Measurements from ENCODE around the gene PSMB10. TPM values are rescaled to one million over a fixed set of nuclear protein-coding genes. Genes with fewer than 3 reads are reported as not detected.

PSMB10 gene
- total RNA-seq, 5 donors from 2014 or later (not counting 1 experiment from before 2014, with no cell fraction given): 118 to 214 (median 165) TPM

DNA sequence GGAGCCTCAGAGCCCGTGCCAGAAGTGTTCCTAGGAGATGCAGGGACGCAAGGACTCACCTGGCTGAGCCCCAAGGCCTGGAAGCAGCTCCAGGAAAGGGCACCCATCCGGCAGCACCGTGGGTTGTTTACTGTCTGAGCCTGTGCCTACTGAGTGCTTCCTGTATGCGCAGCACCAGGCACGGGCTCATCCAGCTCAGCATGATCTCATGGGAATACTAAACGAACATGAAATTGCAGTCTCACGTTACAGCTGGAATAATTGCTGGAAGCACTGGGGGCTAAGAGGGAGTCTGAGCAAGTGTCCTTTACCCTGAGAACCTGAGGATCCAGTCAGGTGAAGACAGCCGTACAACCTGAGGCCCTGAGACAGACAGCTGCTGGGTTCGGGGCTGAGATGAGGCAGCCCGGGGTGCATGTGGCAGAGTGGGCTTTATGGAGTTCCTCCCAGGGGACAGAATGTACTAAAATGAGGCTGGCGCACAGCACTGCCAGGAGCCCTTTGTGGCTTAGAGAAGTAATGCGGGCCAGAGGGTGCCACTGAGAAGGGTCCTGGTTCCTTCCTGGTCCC, 10.4 kb downstream of the PSMB10 start:
- 80% methylated on average over 13 of the region's 13 CpGs for WGBS (ENCODE audit: insufficient coverage)
- no peak for ATAC-seq (replicated peaks in 1 of 4)
- H3K4me3 ChIP-seq (ENCODE audit: control insufficient read depth in 1 of 2, extremely low read depth in 1 of 2, low read length in 1 of 2): no peak overlapping the region
- H3K4me1 Mint-ChIP-seq: peaks cover 7 to 20% (median 8%) of the 10 kb centered on the region in 3 donors
- H3K4me1 ChIP-seq (ENCODE audit: control insufficient read depth in 1 of 2, extremely low read depth in 1 of 2, insufficient read depth in 2 of 2, low read length in 2 of 2): peaks cover 0 to 9% of the 10 kb centered on the region in 2 experiments
- peaks cover 20 to 65% of the 10 kb centered on the region in 2 donors for H3K36me3 ChIP-seq (ENCODE audit: control insufficient read depth in 2 of 2, extremely low read depth in 1 of 2, insufficient read depth in 1 of 2, low read length in 1 of 2)
- peak overlapping the region; percentile 55 to 61 for H3K27ac Mint-ChIP-seq
- no peak overlapping the region for H3K4me3 Mint-ChIP-seq
- H3K9me3 ChIP-seq: no peaks in the 10 kb centered on the region
- ChIA-PET POLR2A (interaction anchor here in 1 of 2 donors (1.2 kb wide), 1 partner anchor 129 kb away, joined by 3 read pairs; no protein-coding TSS in a partner anchor), CTCF (interaction anchor here in 1 of 2 donors (0.7 kb wide), 1 partner anchor 12 kb away, joined by 6 read pairs; no protein-coding TSS in a partner anchor)
- no peak for DNase-seq
- no peak overlapping the region for H3K27ac ChIP-seq (ENCODE audit: low read length)
- H3K27me3 Mint-ChIP-seq: no peaks in the 10 kb centered on the region
- no peaks in the 10 kb centered on the region for H3K9me3 Mint-ChIP-seq
- H3K36me3 Mint-ChIP-seq: no peaks in the 10 kb centered on the region
- H3K27me3 ChIP-seq (replicated peaks in 1 of 2; ENCODE audit: control insufficient read depth in 2 of 2, extremely low read depth in 1 of 2, insufficient read depth in 2 of 2, low read length in 1 of 2): no peaks in the 10 kb centered on the region

DNA sequence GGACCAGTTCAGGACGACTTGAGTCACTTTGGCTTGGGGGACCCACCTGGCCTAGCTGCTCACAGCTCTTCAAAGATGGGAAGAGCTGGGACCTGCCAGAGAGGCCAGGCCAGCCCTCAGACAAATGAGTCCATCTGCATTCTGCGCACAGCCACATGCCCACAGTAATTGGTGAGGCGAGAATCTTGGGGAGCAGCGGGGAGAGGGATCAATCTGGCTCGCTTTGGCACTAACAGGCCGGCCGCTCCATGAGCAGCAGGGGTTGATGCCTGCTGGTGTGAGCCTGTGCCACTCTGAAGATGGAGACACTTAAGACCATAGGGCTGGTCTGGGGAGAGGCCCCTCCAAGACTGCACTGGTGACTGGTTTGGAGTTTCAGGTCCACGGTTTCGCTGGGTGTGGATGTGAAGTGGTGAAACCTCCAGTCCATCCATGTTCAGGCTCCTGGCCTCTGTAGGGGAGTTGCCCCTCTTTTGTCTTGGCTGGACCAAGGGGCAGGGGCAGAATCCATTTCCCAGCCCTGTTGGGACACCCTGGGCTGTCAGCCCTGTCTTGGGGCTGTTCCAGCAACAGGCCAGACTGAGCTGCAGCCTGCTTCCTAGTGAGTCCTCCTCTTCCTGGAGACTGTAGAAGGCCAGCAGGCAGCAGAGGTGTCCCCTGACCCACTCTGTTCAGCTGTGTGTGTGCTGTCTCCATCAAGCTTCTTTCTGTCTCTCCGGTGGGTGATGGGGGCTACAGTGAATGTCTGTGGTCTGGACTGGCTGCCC, 12.3 kb downstream of the PSMB10 start:
- Histone ChIP-seq H3K4me3 (ENCODE audit: control insufficient read depth in 1 of 2, extremely low read depth in 1 of 2, low read length in 1 of 2) (no peak overlapping the region), H3K27ac (ENCODE audit: low read length) (no peak overlapping the region), H3K4me1 (ENCODE audit: control insufficient read depth in 1 of 2, extremely low read depth in 1 of 2, insufficient read depth in 2 of 2, low read length in 2 of 2) (peaks cover 0 to 9% of the 10 kb centered on the region in 2 experiments), H3K36me3 (ENCODE audit: control insufficient read depth in 2 of 2, extremely low read depth in 1 of 2, insufficient read depth in 1 of 2, low read length in 1 of 2) (peaks cover 20 to 49% of the 10 kb centered on the region in 2 donors), H3K27me3 (replicated peaks in 1 of 2; ENCODE audit: control insufficient read depth in 2 of 2, extremely low read depth in 1 of 2, insufficient read depth in 2 of 2, low read length in 1 of 2) (no peaks in the 10 kb centered on the region), H3K9me3 (no peaks in the 10 kb centered on the region)
- H3K4me3 Mint-ChIP-seq: no peak overlapping the region
- H3K9me3 Mint-ChIP-seq: no peaks in the 10 kb centered on the region
- ChIA-PET CTCF (interaction anchor here (0.5 to 0.7 kb wide), 5 partner anchors 30 to 339 kb away, joined by 3 to 7 read pairs (median 3); no protein-coding TSS in a partner anchor), POLR2A (no interaction called here)
- peak overlapping the region in 1 of 2 donors; percentile 49 for H3K27ac Mint-ChIP-seq
- H3K36me3 Mint-ChIP-seq: peaks cover under 1% of the 10 kb centered on the region
- DNase-seq (no peak), ATAC-seq (replicated peaks in 1 of 4) (no peak)
- H3K27me3 Mint-ChIP-seq: no peaks in the 10 kb centered on the region
- peaks cover 7 to 20% (median 8%) of the 10 kb centered on the region in 3 donors for H3K4me1 Mint-ChIP-seq
- 95% methylated on average over 7 of the region's 10 CpGs for WGBS (ENCODE audit: insufficient coverage)

DNA sequence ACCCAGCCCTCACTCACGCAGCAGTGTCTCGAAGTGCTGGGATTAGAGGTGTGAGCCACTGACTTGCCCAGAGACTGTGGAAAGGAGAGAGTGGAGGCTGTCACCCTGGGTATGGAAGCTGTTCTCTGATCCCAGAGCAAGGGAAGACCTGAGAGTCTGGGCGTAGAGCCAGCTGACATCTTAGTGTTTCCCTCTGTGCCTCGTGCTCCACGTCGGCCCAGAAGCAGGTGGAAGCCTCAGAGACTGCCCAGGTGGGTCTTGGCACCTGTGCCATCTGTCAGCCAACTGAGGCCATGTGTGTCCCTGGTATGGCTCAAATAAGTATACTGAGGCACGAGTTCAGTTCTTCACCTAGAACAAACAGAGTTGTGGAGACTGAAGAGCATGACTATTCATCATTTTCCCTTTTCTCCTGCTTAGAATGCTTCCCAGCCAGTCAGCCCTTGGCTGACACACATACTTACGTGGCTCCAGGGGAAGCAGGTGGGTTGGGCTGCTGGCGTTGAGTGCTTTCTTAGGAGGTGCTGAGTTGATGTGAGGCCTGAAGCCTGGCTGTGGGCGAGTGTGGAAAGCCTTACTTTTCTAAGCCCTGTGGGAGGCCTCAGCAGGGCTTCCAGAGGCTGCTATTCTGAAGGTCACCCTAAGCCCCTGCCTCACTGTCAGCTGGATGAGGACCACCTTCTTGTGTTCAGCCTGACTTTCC, 13.1 kb downstream of the PSMB10 start:
- peaks cover 7 to 22% (median 8%) of the 10 kb centered on the region in 3 donors for H3K4me1 Mint-ChIP-seq
- H3K4me1 ChIP-seq (ENCODE audit: control insufficient read depth in 1 of 2, extremely low read depth in 1 of 2, insufficient read depth in 2 of 2, low read length in 2 of 2): peaks cover 0 to 7% of the 10 kb centered on the region in 2 experiments
- H3K27me3 Mint-ChIP-seq: no peaks in the 10 kb centered on the region
- no peaks in the 10 kb centered on the region for H3K9me3 Mint-ChIP-seq
- peak overlapping the region; percentile 15 to 34 for H3K27ac Mint-ChIP-seq
- no peaks in the 10 kb centered on the region for H3K9me3 ChIP-seq
- ATAC-seq (replicated peaks in 1 of 4) (no peak), DNase-seq (no peak)
- no peaks in the 10 kb centered on the region for H3K27me3 ChIP-seq (replicated peaks in 1 of 2; ENCODE audit: control insufficient read depth in 2 of 2, extremely low read depth in 1 of 2, insufficient read depth in 2 of 2, low read length in 1 of 2)
- no peak overlapping the region for H3K4me3 ChIP-seq (ENCODE audit: control insufficient read depth in 1 of 2, extremely low read depth in 1 of 2, low read length in 1 of 2)
- H3K36me3 ChIP-seq (ENCODE audit: control insufficient read depth in 2 of 2, extremely low read depth in 1 of 2, insufficient read depth in 1 of 2, low read length in 1 of 2): peaks cover 15 to 49% of the 10 kb centered on the region in 2 donors
- H3K36me3 Mint-ChIP-seq: peaks cover 4% of the 10 kb centered on the region
- POLR2A ChIA-PET: no interaction called here
- no peak overlapping the region for H3K27ac ChIP-seq (ENCODE audit: low read length)
- WGBS (ENCODE audit: insufficient coverage): 94% methylated on average over 5 of the region's 10 CpGs
- H3K4me3 Mint-ChIP-seq: no peak overlapping the region
- CTCF ChIA-PET: no interaction called here

DNA sequence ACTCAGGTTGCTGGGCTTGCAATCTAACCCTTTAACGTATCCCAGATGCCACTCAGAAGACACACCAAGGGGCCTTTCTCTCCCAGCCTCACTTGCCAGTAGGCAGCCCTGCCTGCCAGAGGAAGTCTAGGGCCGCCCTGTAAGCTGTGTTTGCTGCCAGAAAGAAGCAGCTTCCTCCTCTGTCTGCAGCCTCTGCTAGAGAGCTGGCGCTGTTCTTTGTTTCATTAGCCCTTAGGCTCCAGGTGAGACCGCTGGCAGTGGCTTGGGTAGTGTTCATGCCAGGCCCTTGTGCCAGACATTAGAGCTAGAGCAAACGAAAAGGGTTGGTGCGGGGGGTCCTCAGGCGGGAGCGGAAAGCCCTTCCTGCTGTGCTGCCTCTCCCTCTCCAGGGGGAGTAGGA, 13.9 kb downstream of the PSMB10 start:
- WGBS (ENCODE audit: insufficient coverage): 88% methylated on average over 4 of the region's 8 CpGs
- peaks cover 13 to 43% of the 10 kb centered on the region in 2 donors for H3K36me3 ChIP-seq (ENCODE audit: control insufficient read depth in 2 of 2, extremely low read depth in 1 of 2, insufficient read depth in 1 of 2, low read length in 1 of 2)
- ATAC-seq (replicated peaks in 1 of 4) (no peak), DNase-seq (no peak)
- peaks cover 3 to 24% (median 15%) of the 10 kb centered on the region in 3 donors for H3K4me1 Mint-ChIP-seq
- H3K27me3 Mint-ChIP-seq: no peaks in the 10 kb centered on the region
- POLR2A ChIA-PET: no interaction called here
- H3K4me1 ChIP-seq (ENCODE audit: control insufficient read depth in 1 of 2, extremely low read depth in 1 of 2, insufficient read depth in 2 of 2, low read length in 2 of 2): peaks cover 0 to 1% of the 10 kb centered on the region in 2 experiments
- H3K27ac Mint-ChIP-seq: peak overlapping the region; percentile 6 to 27
- CTCF ChIA-PET: no interaction called here
- H3K27me3 ChIP-seq (replicated peaks in 1 of 2; ENCODE audit: control insufficient read depth in 2 of 2, extremely low read depth in 1 of 2, insufficient read depth in 2 of 2, low read length in 1 of 2): no peaks in the 10 kb centered on the region
- H3K27ac ChIP-seq (ENCODE audit: low read length): no peak overlapping the region
- H3K36me3 Mint-ChIP-seq: peaks cover 4% of the 10 kb centered on the region
- H3K9me3 Mint-ChIP-seq: no peaks in the 10 kb centered on the region
- no peaks in the 10 kb centered on the region for H3K9me3 ChIP-seq
- H3K4me3 Mint-ChIP-seq: no peak overlapping the region
- H3K4me3 ChIP-seq (ENCODE audit: control insufficient read depth in 1 of 2, extremely low read depth in 1 of 2, low read length in 1 of 2): no peak overlapping the region

DNA sequence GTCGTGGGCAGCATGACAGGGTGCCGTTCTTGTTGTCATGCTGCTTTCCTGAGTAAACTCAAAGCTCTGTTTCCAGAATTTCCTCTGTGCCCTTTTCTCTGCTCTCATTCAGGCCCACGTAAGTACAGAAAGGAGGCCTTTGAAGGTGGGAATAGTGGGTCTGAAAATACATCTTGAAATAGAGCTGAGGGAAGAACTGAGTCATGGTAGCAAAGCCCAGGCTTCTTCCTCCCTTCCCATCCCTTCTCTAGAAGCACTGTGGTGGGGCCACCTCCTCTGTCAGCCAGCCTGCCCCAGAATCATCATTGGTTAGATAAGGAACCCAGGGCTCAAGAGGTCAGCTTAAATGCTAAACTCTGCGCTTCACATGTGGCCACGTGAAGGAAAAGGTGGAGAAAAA, 14.4 kb downstream of the PSMB10 start:
- ChIA-PET CTCF (no interaction called here), POLR2A (no interaction called here)
- peaks cover 8 to 38% of the 10 kb centered on the region in 2 donors for H3K36me3 ChIP-seq (ENCODE audit: control insufficient read depth in 2 of 2, extremely low read depth in 1 of 2, insufficient read depth in 1 of 2, low read length in 1 of 2)
- no peak overlapping the region for H3K27ac ChIP-seq (ENCODE audit: low read length)
- DNase-seq (no peak), ATAC-seq (replicated peaks in 1 of 4) (no peak)
- Mint-ChIP-seq H3K4me3 (no peak overlapping the region), H3K4me1 (peaks cover 8 to 29% (median 20%) of the 10 kb centered on the region in 3 donors), H3K9me3 (no peaks in the 10 kb centered on the region), H3K36me3 (peaks cover 4% of the 10 kb centered on the region), H3K27me3 (no peaks in the 10 kb centered on the region), H3K27ac (peak overlapping the region; percentile 57 to 84)
- H3K4me3 ChIP-seq (ENCODE audit: control insufficient read depth in 1 of 2, extremely low read depth in 1 of 2, low read length in 1 of 2): no peak overlapping the region
- H3K4me1 ChIP-seq (ENCODE audit: control insufficient read depth in 1 of 2, extremely low read depth in 1 of 2, insufficient read depth in 2 of 2, low read length in 2 of 2): peaks cover 0 to 5% of the 10 kb centered on the region in 2 experiments
- H3K9me3 ChIP-seq: no peaks in the 10 kb centered on the region
- H3K27me3 ChIP-seq (replicated peaks in 1 of 2; ENCODE audit: control insufficient read depth in 2 of 2, extremely low read depth in 1 of 2, insufficient read depth in 2 of 2, low read length in 1 of 2): no peaks in the 10 kb centered on the region
- WGBS (ENCODE audit: insufficient coverage): 77% methylated on average over 2 of the region's 5 CpGs

DNA sequence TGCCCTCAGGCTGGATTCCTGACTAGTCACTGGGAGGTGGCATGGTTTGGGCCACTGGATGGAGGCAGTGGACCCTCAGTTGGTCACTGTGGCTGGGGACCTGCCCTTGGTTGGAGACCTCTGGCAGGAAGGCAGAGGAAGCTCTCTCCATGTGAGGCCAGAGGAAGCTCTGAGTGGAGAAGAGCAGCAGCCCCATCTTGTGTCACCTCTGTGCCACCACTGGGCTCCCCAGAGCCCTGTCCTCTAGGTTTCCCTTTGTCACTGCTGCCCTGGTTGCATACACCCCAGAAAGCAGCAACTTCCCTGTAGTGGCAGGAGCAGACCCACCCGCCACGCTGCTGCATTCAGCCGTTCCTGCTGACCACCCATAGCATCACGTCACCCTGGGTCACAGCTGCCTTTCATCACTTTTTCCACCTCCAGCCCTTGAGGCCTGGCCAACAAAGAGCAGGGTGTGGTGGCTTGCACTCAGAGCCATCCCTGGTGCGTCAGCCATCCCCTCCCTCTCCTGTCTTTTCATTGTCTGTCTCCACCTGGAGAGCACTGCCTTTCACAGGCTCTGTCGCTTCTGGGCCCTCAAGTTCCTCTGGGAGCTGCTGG, 16.9 kb downstream of the PSMB10 start:
- Mint-ChIP-seq H3K27ac (no peak overlapping the region), H3K4me1 (peaks cover 30 to 40% (median 32%) of the 10 kb centered on the region in 3 donors), H3K4me3 (no peak overlapping the region), H3K36me3 (peaks cover 7% of the 10 kb centered on the region), H3K27me3 (no peaks in the 10 kb centered on the region), H3K9me3 (no peaks in the 10 kb centered on the region)
- no peaks in the 10 kb centered on the region for H3K27me3 ChIP-seq (replicated peaks in 1 of 2; ENCODE audit: control insufficient read depth in 2 of 2, extremely low read depth in 1 of 2, insufficient read depth in 2 of 2, low read length in 1 of 2)
- H3K4me3 ChIP-seq (ENCODE audit: control insufficient read depth in 1 of 2, extremely low read depth in 1 of 2, low read length in 1 of 2): no peak overlapping the region
- peaks cover 7 to 38% of the 10 kb centered on the region in 2 donors for H3K36me3 ChIP-seq (ENCODE audit: control insufficient read depth in 2 of 2, extremely low read depth in 1 of 2, insufficient read depth in 1 of 2, low read length in 1 of 2)
- H3K4me1 ChIP-seq (ENCODE audit: control insufficient read depth in 1 of 2, extremely low read depth in 1 of 2, insufficient read depth in 2 of 2, low read length in 2 of 2): peaks cover 0 to 21% of the 10 kb centered on the region in 2 experiments
- H3K9me3 ChIP-seq: no peaks in the 10 kb centered on the region
- ChIA-PET POLR2A (no interaction called here), CTCF (no interaction called here)
- no peak for DNase-seq
- WGBS (ENCODE audit: insufficient coverage): 92% methylated on average over 5 of the region's 6 CpGs
- H3K27ac ChIP-seq (ENCODE audit: low read length): no peak overlapping the region
- no peak for ATAC-seq (replicated peaks in 1 of 4)
